HEK293T (cell line): ENCODE results near the gene YTHDF1.

Experiments
- ARNT ChIP-seq: fragments of 450-650 bp; IDR thresholded peaks from 2 replicates; pipeline ENCODE4 v1.6.1; 2017; ENCODE audit warnings: mild to moderate bottlenecking
- BHLHE40 ChIP-seq: fragments of 450-650 bp; IDR thresholded peaks from 2 replicates; pipeline ENCODE4 v1.6.1; 2016; ENCODE audit warnings: mild to moderate bottlenecking, moderate library complexity, borderline replicate concordance
- ELF4 ChIP-seq: fragments of 450-650 bp; IDR thresholded peaks from 2 replicates; pipeline ENCODE4 v1.6.1; 2017; ENCODE audit warnings: antibody characterized with exemption
- FOXA1 ChIP-seq: fragments of 450-650 bp; IDR thresholded peaks from 2 replicates; pipeline ENCODE4 v1.6.1; 2016; ENCODE audit warnings: mild to moderate bottlenecking
- FOXK2 ChIP-seq: fragments of 450-650 bp; IDR thresholded peaks from 2 replicates; pipeline ENCODE4 v1.6.1; 2016; ENCODE audit warnings: mild to moderate bottlenecking
- FOXM1 ChIP-seq: fragments of 450-650 bp; IDR thresholded peaks from 2 replicates; pipeline ENCODE4 v1.6.1; 2017; ENCODE audit warnings: mild to moderate bottlenecking, borderline replicate concordance
- L3MBTL2 ChIP-seq: fragments of 450-650 bp; conservative IDR thresholded peaks from 2 replicates; pipeline ENCODE4 v1.6.1; 2016; ENCODE audit warnings: mild to moderate bottlenecking
- SP1 ChIP-seq: fragments of 450-650 bp; IDR thresholded peaks from 2 replicates; pipeline ENCODE4 v1.6.1; 2017
- TARDBP ChIP-seq: fragments of 450-650 bp; IDR thresholded peaks from 2 replicates; pipeline ENCODE4 v1.6.1; 2016
- ZNF384 ChIP-seq: fragments of 450-650 bp; IDR thresholded peaks from 2 replicates; pipeline ENCODE4 v1.6.1; 2016
- TF ChIP-seq, protein P1 (sequence below): fragments of 450-650 bp; IDR thresholded peaks from 2 replicates; pipeline ENCODE4 v1.6.1; 2016

DNA sequence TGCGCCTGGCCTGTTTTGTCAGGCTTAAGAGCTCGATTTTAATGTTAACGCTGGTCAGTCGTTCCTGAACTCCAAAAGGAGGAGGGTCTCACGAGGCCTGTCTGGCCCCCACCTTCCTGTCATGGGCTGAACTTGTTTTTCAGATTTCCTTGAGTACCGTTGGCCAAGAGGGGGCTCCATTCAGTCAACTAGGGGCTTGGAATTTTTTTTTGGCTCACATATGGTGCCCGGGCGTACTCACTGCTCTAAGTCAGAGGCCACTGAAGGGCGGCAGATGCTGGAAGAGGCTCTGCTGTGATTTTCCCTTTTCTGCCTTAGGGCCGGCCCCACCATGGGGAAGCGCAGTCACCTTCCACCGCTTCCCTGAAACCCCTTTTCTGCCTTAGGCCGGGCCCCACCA, 12.9 kb upstream of the YTHDF1 start:
- TF ChIP-seq BHLHE40 (no peak), FOXM1 (no peak), TARDBP (no peak), FOXA1 (no peak), SP1 (no peak), ZNF384 (no peak), L3MBTL2 (no peak), ELF4 (no peak), ARNT (no peak), FOXK2 (no peak)
- TF ChIP-seq, protein P1, sequence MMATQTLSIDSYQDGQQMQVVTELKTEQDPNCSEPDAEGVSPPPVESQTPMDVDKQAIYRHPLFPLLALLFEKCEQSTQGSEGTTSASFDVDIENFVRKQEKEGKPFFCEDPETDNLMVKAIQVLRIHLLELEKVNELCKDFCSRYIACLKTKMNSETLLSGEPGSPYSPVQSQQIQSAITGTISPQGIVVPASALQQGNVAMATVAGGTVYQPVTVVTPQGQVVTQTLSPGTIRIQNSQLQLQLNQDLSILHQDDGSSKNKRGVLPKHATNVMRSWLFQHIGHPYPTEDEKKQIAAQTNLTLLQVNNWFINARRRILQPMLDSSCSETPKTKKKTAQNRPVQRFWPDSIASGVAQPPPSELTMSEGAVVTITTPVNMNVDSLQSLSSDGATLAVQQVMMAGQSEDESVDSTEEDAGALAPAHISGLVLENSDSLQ = no peak
